Body of pancreas (tissue), 4 donors: ENCODE results near the gene MYH7. TPM values are rescaled to one million over a fixed set of nuclear protein-coding genes. Genes with fewer than 3 reads are reported as not detected.
"Not testable (repeated sequence)": the region's sequence is repeated elsewhere in the genome, so short reads cannot be mapped to it uniquely, and the experiment has no call there.

Experiments
- ATAC-seq: fragments of 150-250 bp; one replicate; pipeline ENCODE4 v1.9.1; 2016
- DNase-seq, 4 donors: peaks; one replicate each; pipeline ENCODE4 v3.0.0-alpha.2; 2019
- H3K27ac ChIP-seq, 4 donors: fragments of 200-600 bp; sonication (generic); 1 replicate in 3 of 4; 2 replicates in 1 of 4; pipeline versions ENCODE4 v1.5.1 to v1.6.1; 2016 to 2019; ENCODE audit warnings: mild to moderate bottlenecking in 1 of 4, mixed read lengths in 1 of 4, moderate library complexity in 1 of 4
- H3K27me3 ChIP-seq, 2 donors: fragments of 200-600 bp; sonication (generic); one replicate each; pipeline ENCODE4 v1.6.0; 2016; ENCODE audit warnings: mild to moderate bottlenecking in 1 of 2
- H3K36me3 ChIP-seq, 2 donors: fragments of 200-600 bp; sonication (generic); replicated peaks in 1 of 2; 2 replicates each; pipeline ENCODE4 v1.5.1; 2016; ENCODE audit warnings: low read depth in 2 of 2; ENCODE audit not compliant: insufficient read depth in 1 of 2
- H3K4me1 ChIP-seq: fragments of 200-600 bp; sonication (generic); one replicate; pipeline ENCODE4 v1.6.0; 2016
- H3K4me3 ChIP-seq, 2 donors: fragments of 200-600 bp; sonication (generic); 1 replicate in 1 of 2; 2 replicates in 1 of 2; pipeline ENCODE4 v1.5.1; 2016 to 2019
- H3K9me3 ChIP-seq, 3 donors: fragments of 200-600 bp; sonication (generic); 1 replicate in 2 of 3; 2 replicates in 1 of 3; pipeline ENCODE4 v1.5.1; 2016
- POLR2A ChIP-seq, 3 donors: fragments of 450-650 bp; IDR thresholded peaks; one replicate each; pipeline ENCODE4 v1.6.1; 2016; ENCODE audit warnings: antibody characterized with exemption in 3 of 3, mild to moderate bottlenecking in 2 of 3
- WGBS, 2 donors: methylation state at CpG; one replicate each; pipeline ENCODE4 v1.1.5; 2017; 5-methylcytosine and 5-hydroxymethylcytosine counted together
- intact Hi-C: fragments of 100-400 bp; cut with DNase I; formaldehyde crosslinking; loops from one replicate; pipeline ENCODE4 v1.15.1; 2023
- total RNA-seq, 2 donors: library from RNA; depleted of rRNA; stranded (reverse); fragments of >200 nt; gene quantifications; one replicate each; pipeline ENCODE4 v1.1.0, GENCODE V29; 2016
- TF ChIP-seq, protein P1 (sequence below), 7 experiments: fragments of 450-650 bp in 4 of 7; fragments of 200-600 bp in 3 of 7; sonication (generic) in 3 of 7; IDR thresholded peaks; one replicate each; pipeline ENCODE4 v1.5.1; 2016 to 2019; ENCODE audit warnings: antibody characterized with exemption in 7 of 7

Gene MYH7
- total RNA-seq, 2 donors from 2014 or later: 0.52 to 2.0 TPM

DNA sequence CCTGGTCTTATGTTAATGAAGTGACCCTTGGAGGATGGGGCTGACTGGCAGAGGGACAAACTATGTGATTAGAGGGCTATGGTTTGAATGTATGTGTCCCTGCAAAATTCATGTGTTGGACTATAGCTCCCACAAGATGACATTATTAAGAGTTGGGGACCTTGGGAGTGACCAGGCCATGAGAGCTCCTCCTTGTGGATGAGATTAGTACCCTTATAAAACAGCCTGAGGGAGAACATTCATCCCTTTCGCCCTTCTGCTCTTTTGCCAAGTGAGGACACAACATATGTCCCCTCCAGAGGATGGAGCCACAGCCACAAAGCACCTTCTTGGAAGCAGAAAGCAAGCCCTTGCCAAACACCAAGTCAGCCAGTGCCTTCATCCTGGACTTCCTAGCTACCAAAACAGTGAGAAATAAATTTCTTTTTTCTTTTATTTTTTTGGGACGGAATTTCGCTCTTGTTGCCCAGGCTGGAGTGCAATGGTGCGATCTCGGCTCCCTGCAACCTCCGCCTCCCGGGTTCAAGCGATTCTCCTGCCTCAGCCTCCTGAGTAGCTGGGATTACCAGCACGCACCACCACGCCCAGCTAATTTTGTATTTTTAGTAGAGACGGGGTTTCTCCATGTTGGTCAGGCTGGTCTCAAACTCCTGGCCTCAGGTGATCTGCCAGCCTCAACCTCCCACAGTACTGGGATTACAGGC lies 21.6 kb upstream of the MYH7 start:
- intact Hi-C loops, H3K27ac ChIP-seq, H3K4me1 ChIP-seq, H3K9me3 ChIP-seq, H3K4me3 ChIP-seq, H3K27me3 ChIP-seq, H3K36me3 ChIP-seq, DNase-seq: not testable (repeated sequence)
- 71% methylated on average over 10 to 11 of the region's 11 CpGs for WGBS, 2 donors
- peak; percentile 15 for ATAC-seq
- TF ChIP-seq, protein P1, sequence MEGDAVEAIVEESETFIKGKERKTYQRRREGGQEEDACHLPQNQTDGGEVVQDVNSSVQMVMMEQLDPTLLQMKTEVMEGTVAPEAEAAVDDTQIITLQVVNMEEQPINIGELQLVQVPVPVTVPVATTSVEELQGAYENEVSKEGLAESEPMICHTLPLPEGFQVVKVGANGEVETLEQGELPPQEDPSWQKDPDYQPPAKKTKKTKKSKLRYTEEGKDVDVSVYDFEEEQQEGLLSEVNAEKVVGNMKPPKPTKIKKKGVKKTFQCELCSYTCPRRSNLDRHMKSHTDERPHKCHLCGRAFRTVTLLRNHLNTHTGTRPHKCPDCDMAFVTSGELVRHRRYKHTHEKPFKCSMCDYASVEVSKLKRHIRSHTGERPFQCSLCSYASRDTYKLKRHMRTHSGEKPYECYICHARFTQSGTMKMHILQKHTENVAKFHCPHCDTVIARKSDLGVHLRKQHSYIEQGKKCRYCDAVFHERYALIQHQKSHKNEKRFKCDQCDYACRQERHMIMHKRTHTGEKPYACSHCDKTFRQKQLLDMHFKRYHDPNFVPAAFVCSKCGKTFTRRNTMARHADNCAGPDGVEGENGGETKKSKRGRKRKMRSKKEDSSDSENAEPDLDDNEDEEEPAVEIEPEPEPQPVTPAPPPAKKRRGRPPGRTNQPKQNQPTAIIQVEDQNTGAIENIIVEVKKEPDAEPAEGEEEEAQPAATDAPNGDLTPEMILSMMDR (IDR thresholded peaks at IDR 0.05): peak in 3 of 7 experiments; percentile 6 to 36 (median 11)

DNA sequence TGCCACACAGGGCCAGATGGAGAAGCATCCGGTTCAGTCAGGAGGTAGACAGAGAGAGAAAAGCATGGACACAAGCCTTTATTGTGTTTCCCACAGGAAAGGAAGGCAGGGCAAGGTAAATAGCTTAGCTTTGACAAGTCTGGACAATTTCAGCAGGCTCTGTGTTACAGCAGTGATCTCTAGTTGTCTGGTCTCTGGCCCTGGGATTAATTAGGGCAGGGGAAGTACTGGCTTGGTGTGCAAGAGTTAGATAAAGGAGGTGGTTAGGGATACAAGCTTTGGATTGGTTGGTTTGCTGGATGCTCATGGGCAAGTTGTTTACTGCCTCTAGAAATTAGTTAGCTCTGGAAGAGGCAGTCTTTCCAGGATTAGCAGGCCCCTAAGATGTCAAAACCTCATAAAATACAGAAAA lies 19.0 kb upstream of the MYH7 start:
- Histone ChIP-seq H3K27me3 (no peaks in the 10 kb centered on the region), H3K4me1 (no peaks in the 10 kb centered on the region), H3K4me3 (no peak overlapping the region), H3K36me3 (no peaks in the 10 kb centered on the region), H3K27ac (no peak overlapping the region), H3K9me3 (no peaks in the 10 kb centered on the region)
- intact Hi-C loops: no loop called here
- DNase-seq (no peak), ATAC-seq (no peak)
- 50 to 64% methylated on average over 1 of the region's 1 CpG for WGBS, 2 donors
- TF ChIP-seq POLR2A (IDR thresholded peaks at IDR 0.05): no peak

DNA sequence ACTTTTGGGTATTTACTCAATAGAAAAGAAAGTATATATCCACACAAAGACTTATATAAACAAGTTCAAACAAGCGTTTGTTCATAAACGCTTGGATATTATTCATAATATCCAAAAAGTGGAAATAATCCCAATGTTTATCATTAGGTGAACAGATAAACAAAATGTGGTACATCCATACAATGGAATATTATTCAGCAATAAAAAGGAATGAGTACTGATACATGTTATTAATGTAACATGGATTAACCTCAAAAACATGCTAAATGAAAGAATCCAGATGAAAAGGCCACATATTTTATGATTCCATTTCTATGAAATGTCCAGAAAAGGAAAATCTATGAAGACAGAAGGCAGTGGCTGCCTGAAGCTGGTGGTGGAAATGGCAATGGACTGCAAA lies 16.8 kb upstream of the MYH7 start:
- H3K4me1 ChIP-seq: peaks cover 12% of the 10 kb centered on the region
- intact Hi-C loops: no loop called here
- no peak for DNase-seq
- 83 to 84% methylated on average over 2 of the region's 2 CpGs for WGBS, 2 donors
- no peak overlapping the region for H3K27ac ChIP-seq
- H3K9me3 ChIP-seq: no peaks in the 10 kb centered on the region
- H3K27me3 ChIP-seq: no peaks in the 10 kb centered on the region
- H3K36me3 ChIP-seq: no peaks in the 10 kb centered on the region
- H3K4me3 ChIP-seq: no peak overlapping the region
- TF ChIP-seq POLR2A (IDR thresholded peaks at IDR 0.05): no peak
- TF ChIP-seq, protein P1 (IDR thresholded peaks at IDR 0.05): no peak
- ATAC-seq: no peak

DNA sequence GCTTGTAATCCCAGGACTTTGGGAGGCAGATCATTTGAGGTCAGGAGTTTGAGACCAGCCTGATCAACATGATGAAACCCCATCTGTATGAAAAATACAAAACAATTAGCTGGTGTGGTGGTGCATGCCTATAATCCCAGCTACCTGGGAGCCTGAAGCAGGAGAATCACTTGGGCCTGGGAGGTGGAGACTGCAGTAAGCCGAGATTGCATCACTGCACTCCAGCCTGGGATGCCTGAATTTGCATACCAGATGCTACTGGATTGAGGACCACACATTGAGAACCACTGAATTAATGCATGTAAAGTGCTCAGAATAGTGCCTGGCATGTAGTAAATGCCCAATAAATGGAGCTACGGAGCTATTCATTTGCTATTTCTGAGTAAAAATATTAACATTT lies 14.9 kb upstream of the MYH7 start:
- intact Hi-C loops: no loop called here
- no peak for ATAC-seq
- Histone ChIP-seq H3K27me3 (no peaks in the 10 kb centered on the region), H3K36me3 (no peaks in the 10 kb centered on the region), H3K4me1 (peaks cover 14% of the 10 kb centered on the region), H3K9me3 (no peaks in the 10 kb centered on the region), H3K4me3 (no peak overlapping the region), H3K27ac (no peak overlapping the region)
- TF ChIP-seq, protein P1 (IDR thresholded peaks at IDR 0.05): no peak
- no peak for TF ChIP-seq POLR2A (IDR thresholded peaks at IDR 0.05)
- no peak for DNase-seq
- WGBS, 2 donors: 71 to 74% methylated on average over 2 of the region's 2 CpGs

DNA sequence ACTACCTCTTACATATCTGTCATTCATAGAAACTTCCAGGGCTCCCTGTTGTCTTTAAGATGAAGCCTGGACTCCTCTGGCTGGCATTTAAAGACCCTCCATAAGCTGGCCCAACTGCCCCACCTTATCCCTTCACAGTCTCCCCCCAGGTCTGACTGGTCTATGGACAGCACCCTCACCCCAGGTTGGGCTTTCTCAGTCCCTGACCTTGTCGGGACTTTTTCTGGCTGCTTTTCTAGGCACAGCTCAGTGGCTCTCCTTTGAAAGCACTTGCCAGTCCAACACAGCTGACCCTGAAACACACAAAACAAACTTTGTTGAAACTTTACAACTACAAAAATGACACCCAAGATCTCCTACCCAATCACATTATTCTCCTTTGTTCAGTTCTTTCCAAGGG lies 13.9 kb upstream of the MYH7 start:
- TF ChIP-seq, protein P1 (IDR thresholded peaks at IDR 0.05): no peak
- TF ChIP-seq POLR2A (IDR thresholded peaks at IDR 0.05): no peak
- intact Hi-C loops: no loop called here
- WGBS, 2 donors: 23 to 27% methylated on average over 1 of the region's 1 CpG

More for the DNA sequence above, 13.9 kb upstream of the MYH7 start:
- H3K27ac ChIP-seq: no peak overlapping the region
- no peaks in the 10 kb centered on the region for H3K9me3 ChIP-seq
- H3K36me3 ChIP-seq: no peaks in the 10 kb centered on the region
- H3K4me3 ChIP-seq: no peak overlapping the region
- DNase-seq (no peak), ATAC-seq (no peak)
- peaks cover 14% of the 10 kb centered on the region for H3K4me1 ChIP-seq
- no peaks in the 10 kb centered on the region for H3K27me3 ChIP-seq
